ENCODE results near the gene MDM2. TPM values are rescaled to one million over a fixed set of nuclear protein-coding genes. Genes with fewer than 3 reads are reported as not detected.

Gene MDM2
- total RNA-seq, 2 donors from 2014 or later, result 102 to 137 TPM

DNA sequence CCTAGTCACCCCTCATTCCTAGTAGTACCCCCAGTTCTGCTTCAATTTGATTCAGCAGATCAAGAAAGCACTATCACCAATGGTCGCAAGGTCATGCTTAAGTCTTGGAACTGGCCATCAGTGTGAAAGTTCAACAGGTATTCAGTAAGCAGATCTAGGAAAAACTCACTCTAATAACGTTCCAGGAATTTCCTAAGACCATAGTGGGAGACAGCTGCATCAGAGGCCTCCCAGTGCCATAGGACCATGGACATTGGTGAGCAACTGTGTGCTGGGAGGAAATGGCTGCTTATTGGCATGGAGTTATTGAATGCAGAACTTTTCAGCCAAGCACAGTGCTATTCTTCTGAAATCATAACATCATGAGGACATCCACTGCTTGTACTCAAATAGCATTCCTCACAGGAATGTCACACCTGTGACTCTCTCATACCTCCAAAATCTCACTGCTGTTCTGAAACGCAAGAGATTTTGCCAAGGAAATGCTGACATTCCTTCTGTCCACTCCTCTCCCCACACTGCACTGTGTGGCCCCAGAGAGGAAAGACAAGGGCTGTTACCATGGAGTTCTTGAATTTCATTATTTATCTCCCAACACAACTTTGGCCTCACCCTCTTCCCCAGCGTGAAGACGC lies 30.9 kb upstream of the MDM2 start:
- Mint-ChIP-seq H3K27ac (peak overlapping the region; percentile 77), H3K9me3 (no peaks in the 10 kb centered on the region), H3K4me1 (peaks cover 2% of the 10 kb centered on the region), H3K36me3 (ENCODE audit: low read depth) (no peaks in the 10 kb centered on the region), H3K4me3 (no peak overlapping the region), H3K27me3 (ENCODE audit: insufficient read depth) (no peaks in the 10 kb centered on the region)
- Histone ChIP-seq H3K36me3 (ENCODE audit: control insufficient read depth, insufficient read depth, low read length) (no peaks in the 10 kb centered on the region), H3K27ac (ENCODE audit: low read depth, low read length) (no peak overlapping the region), H3K27me3 (ENCODE audit: control insufficient read depth, insufficient read depth, low read length, poor library complexity, severe bottlenecking) (no peaks in the 10 kb centered on the region), H3K9ac (ENCODE audit: extremely low read depth, low read length, poor library complexity, severe bottlenecking) (no peak overlapping the region), H3K4me3 (ENCODE audit: low read length) (no peak overlapping the region), H3K9me3 (ENCODE audit: control insufficient read depth, low read length) (no peaks in the 10 kb centered on the region), H3K4me1 (ENCODE audit: control insufficient read depth, insufficient read depth, low read length) (no peaks in the 10 kb centered on the region)
- WGBS, 2 experiments (ENCODE audit: insufficient coverage in 1 of 2, insufficient read length in 1 of 2), result 88 to 90% methylated on average over 3 to 5 of the region's 5 CpGs
- TF ChIP-seq CTCF (conservative IDR thresholded peaks at IDR 0.05), result no peak
- no peak for DNase-seq

- H3K9me3 ChIP-seq (ENCODE audit: control insufficient read depth, low read length), result no peaks in the 10 kb centered on the region
- no peaks in the 10 kb centered on the region for H3K4me1 ChIP-seq (ENCODE audit: control insufficient read depth, insufficient read depth, low read length)
- no peaks in the 10 kb centered on the region for H3K9me3 Mint-ChIP-seq
- peaks cover 10% of the 10 kb centered on the region for H3K4me1 Mint-ChIP-seq
- H3K36me3 Mint-ChIP-seq (ENCODE audit: low read depth), result no peaks in the 10 kb centered on the region
- no peak overlapping the region for H3K4me3 ChIP-seq (ENCODE audit: low read length)
- H3K27me3 ChIP-seq (ENCODE audit: control insufficient read depth, insufficient read depth, low read length, poor library complexity, severe bottlenecking), result no peaks in the 10 kb centered on the region
- TF ChIP-seq CTCF (conservative IDR thresholded peaks at IDR 0.05), result no peak
- no peak overlapping the region for H3K27ac ChIP-seq (ENCODE audit: low read depth, low read length)
- no peak overlapping the region for H3K27ac Mint-ChIP-seq
- no peak for DNase-seq
- no peak overlapping the region for H3K4me3 Mint-ChIP-seq
- H3K36me3 ChIP-seq (ENCODE audit: control insufficient read depth, insufficient read depth, low read length), result no peaks in the 10 kb centered on the region
- no peak overlapping the region for H3K9ac ChIP-seq (ENCODE audit: extremely low read depth, low read length, poor library complexity, severe bottlenecking)
- no peaks in the 10 kb centered on the region for H3K27me3 Mint-ChIP-seq (ENCODE audit: insufficient read depth)
These were observed 28.7 kb upstream of the MDM2 start for GRCh38 chr12:68779280-68779679.

DNA sequence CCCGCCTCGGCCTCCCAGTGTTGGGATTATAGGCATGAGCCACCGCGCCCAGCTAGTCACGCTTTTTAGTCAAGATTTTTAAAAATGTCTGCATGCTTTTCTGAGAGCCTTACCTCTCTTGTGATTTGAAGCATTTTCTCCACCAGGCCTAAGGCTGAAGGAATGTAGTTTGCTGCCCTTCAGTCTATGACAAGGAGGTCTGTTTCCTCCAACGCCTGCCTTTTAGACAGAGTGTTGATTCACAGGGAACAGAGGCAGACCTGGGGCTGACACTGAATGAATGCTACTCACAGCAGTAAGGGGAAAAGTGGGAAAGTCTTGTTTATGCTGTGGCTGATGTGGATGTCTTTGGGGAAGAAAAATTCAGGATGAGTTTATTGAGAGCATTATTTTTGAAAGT lies 27.2 kb upstream of the MDM2 start:
- no peak for DNase-seq
- Mint-ChIP-seq H3K4me3 (no peak overlapping the region), H3K9me3 (no peaks in the 10 kb centered on the region), H3K27ac (no peak overlapping the region), H3K4me1 (peaks cover 10% of the 10 kb centered on the region), H3K36me3 (ENCODE audit: low read depth) (no peaks in the 10 kb centered on the region), H3K27me3 (ENCODE audit: insufficient read depth) (no peaks in the 10 kb centered on the region)
- H3K4me1 ChIP-seq (ENCODE audit: control insufficient read depth, insufficient read depth, low read length), result no peaks in the 10 kb centered on the region
- no peak overlapping the region for H3K4me3 ChIP-seq (ENCODE audit: low read length)
- no peaks in the 10 kb centered on the region for H3K36me3 ChIP-seq (ENCODE audit: control insufficient read depth, insufficient read depth, low read length)
- H3K27ac ChIP-seq (ENCODE audit: low read depth, low read length), result no peak overlapping the region
- no peaks in the 10 kb centered on the region for H3K9me3 ChIP-seq (ENCODE audit: control insufficient read depth, low read length)
- H3K9ac ChIP-seq (ENCODE audit: extremely low read depth, low read length, poor library complexity, severe bottlenecking), result no peak overlapping the region
- no peaks in the 10 kb centered on the region for H3K27me3 ChIP-seq (ENCODE audit: control insufficient read depth, insufficient read depth, low read length, poor library complexity, severe bottlenecking)
- no peak for TF ChIP-seq CTCF (conservative IDR thresholded peaks at IDR 0.05)
- WGBS, 2 experiments (ENCODE audit: insufficient coverage in 1 of 2, insufficient read length in 1 of 2), result 94 to 100% methylated on average over 2 to 6 of the region's 6 CpGs

Data from endodermal cell (in vitro differentiated cells).